ENCODE data around the gene ENKD1.
A peak's percentile ranks its signal among the peaks of the same experiment; 100 is the strongest.

The ENKD1 gene

DNA sequence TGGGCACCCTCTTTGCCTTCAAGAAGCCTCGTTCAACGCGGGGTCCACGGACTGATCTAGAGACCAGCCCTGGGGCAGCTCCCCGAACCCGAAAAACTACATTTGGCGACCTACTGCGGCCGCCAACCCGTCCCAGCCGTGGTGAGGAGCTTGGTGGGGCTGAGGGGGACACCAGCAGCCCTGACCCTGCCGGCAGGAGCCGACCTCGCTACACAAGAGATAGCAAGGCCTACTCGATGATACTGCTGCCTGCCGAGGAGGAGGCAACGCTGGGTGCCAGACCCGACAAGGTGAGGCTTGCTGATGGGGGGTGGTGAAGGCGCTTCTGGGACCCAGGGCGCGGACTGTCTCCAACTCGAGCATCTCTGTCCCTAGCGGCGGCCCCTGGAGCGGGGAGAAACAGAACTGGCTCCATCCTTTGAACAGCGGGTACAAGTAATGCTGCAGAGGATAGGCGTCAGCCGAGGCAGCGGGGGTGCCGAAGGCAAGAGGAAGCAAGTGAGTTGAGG lies 12.1 kb downstream of the ENKD1 start:
- intact Hi-C loops (cut with DNase I) = no loop called here
- peak in 3 of 10 donors; percentile 48 to 91 (median 86) for DNase-seq

DNA sequence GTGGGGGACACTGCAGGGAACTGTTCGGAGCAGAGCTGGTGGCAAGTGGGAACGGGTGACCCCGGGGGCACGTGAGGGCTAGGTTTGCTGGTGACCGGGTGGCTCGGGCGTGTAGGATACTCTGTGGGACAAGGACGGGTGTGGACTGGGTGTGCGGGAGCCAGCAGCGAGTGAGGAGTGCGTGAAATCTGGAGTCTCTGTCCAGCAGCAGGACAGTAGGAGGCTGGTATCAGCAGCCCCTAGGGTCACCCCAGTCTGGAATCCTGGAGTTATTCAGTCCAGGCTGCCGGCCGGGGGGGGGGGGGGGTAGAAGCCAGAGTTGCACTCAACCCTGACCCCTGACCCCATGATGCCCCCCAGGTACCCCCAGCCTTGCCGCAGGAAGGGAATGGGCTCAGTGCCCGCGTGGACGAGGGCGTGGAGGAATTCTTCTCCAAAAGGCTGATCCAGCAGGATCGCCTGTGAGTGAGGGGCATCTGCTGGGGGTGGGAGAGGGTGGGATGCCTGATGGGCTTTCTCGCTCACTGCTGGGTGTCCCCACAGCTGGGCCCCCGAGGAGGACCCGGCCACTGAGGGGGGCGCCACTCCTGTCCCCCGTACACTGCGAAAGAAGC lies 12.7 kb downstream of the ENKD1 start:
- no peak for DNase-seq
- intact Hi-C loops (cut with DNase I) = no loop called here

DNA sequence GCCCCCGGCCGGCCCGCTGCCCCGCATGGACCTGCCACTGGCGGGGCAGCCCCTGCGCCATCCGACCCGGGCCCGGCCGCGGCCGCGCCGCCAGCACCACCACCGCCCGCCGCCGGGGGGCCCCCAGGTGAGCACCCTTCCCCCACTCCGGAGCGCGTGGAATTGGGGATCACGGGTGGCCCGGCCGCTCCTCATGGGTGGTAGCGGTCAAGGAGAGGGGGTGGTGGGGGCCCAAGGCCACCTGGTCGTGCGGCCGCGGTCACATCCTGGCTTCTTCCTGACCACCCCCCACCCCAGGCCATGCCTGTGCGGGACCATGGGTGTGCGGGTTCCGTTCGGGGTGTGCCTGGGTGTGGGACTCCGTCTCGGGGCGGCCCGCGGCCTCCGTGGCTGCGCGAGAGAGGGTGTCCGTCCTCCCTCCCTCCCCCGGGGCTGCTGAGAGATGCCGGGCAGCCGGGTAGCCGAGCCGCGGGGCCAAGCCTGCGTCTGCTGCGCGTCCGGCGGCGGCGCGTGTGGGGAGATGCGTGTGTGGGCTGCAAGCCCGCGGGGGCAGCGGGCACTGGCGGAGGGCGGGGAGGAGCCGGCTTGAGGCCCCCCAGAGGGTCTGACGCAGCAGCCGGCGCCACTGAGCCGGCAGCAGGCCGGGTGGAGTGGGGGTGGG lies 13.3 kb downstream of the ENKD1 start:
- intact Hi-C loops (cut with DNase I) = no loop called here
- DNase-seq = peak in 2 of 10 donors; percentile 85 to 92

DNA sequence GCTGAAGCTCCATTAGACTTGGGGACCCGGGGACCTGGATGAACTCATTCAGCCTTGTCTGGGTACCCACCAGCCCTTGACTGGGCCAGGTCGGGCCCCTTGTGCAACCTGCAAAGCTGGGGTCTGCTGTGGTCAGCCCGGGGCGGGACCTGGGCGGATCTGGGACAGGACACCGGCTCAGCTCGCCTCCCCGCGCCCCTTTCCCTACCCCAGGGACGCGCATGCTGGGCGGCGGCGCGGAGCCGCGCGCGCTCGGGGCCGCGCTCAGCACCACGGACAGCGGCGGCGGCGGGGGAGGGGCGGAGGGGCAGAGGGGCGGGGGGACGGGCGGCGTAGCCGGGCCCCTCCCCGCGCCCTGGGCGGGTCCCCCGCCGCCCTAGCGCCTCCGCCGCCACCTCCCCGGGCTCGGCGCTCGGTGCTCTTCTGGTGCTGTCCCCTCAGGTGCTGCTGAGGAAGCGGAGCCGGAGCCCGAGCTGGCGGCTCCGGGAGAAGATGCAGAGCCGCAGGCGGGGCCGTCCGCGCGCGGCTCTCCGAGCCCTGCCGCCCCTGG lies 13.9 kb downstream of the ENKD1 start:
- peak in 2 of 10 donors; percentile 83 to 87 for DNase-seq
- intact Hi-C loops (cut with DNase I) = no loop called here

DNA sequence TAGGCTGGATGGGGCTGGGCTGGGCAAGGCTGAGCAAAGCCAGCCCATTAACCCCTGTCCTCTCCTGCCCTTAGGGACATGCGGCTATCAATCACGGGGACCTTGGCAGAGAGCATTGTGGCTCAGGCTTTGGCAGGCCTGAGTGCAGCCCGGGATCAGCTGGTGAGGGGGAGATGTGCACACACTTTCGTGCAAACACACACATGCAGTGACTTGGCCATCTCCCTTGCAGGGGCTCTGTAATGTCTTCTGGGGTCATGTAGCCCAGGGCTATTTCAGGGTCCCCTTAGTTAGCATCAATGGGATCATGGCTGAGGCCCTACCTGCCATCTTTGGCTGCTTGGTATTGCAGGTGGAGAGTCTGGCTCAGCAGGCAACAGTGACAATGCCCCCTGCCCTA lies 14.7 kb downstream of the ENKD1 start:
- intact Hi-C loops (cut with DNase I) = no loop called here
- peak in 1 of 10 donors; percentile 51 for DNase-seq

DNA sequence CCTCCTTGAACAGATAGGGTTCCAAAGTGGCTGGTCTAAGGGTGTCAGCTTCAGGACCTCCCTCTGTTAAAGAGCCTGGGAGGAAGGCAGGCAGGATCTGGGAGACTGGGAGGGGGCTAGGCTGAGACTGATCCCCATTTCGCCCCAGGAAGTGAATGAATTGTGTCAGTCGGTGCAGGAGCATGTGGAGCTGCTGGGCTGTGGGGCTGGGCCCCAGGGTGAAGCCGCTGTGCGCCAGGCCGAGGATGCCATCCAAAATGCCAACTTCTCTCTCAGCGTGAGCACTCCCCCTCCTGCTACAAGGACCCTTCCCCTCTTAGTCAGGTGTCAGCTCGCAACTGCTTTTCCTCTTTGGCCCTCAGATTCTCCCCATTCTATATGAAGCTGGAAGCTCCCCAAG lies 15.5 kb downstream of the ENKD1 start:
- peak in 1 of 10 donors; percentile 58 for DNase-seq
- intact Hi-C loops (cut with DNase I) = no loop called here

DNA sequence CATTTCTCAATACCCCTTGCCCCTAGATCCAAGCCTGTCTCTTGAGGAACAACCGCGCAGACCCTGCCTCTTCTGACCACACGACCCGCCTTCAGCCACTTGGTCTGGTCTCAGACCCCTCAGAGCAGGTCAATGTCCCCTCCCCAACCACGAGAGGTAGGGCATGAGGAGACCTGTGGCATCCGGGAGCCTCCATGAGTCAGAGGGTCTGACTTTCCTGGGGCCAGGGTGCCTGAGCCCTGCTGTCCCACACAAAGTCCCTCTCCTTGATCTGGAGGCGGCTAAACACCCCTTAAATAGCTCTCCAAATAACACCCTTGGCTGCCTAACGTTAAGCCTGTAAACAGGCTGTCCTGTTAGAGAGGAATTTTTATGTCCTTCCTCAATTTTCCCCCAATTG lies 16.5 kb downstream of the ENKD1 start:
- intact Hi-C loops (cut with DNase I) = no loop called here

DNA sequence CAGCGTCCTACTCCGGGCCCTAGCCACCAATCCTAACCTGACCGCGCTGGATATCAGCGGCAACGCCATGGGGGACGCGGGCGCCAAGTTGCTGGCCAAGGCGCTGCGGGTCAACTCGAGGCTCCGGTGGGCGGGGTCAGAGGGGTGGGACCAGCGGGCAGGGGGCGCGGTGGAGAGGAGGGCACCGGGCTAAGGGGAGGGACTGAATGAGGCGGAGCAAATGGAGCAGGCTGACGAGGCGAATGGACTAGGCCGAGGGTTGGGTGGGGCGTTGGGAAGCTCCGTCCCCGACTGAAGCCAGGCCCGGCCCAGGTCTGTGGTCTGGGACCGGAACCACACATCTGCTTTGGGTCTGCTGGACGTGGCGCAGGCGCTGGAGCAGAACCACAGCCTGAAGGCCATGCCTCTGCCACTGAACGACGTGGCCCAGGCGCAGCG lies 17.0 kb downstream of the ENKD1 start:
- intact Hi-C loops (cut with DNase I) = no loop called here
- peak in 1 of 10 donors; percentile 82 for DNase-seq

More for the DNA sequence above, 16.5 kb downstream of the ENKD1 start:
- no peak for DNase-seq

DNA sequence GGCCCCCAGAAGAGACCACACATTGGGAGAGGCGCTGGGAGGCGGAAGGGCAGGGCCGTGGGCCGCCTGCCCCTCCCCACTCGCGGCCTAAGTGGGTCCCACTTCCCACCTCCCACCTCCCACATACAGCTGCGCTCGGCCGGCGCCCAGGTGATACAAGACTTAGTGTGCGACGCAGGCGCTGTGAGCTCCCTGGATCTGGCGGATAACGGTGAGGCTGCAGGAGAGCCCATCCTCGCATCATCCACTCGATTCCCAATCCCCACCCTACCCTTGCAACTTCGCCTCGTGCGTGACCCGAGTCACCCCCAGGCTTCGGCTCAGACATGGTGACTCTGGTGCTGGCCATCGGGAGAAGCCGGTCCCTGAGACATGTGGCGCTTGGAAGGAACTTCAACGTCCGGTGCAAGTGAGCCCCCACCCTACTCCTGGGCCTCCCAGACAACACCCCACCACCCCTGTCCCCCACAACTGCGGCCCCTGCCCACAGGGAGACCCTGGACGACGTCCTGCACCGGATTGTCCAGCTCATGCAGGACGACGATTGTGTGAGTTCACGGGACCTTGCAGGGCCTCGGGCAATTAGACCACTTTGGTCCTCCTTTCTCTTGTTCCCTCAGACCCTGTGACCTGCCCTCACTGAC lies 17.7 kb downstream of the ENKD1 start:
- peak in 2 of 10 donors; percentile 74 to 78 for DNase-seq
- intact Hi-C loops (cut with DNase I) = no loop called here

DNA sequence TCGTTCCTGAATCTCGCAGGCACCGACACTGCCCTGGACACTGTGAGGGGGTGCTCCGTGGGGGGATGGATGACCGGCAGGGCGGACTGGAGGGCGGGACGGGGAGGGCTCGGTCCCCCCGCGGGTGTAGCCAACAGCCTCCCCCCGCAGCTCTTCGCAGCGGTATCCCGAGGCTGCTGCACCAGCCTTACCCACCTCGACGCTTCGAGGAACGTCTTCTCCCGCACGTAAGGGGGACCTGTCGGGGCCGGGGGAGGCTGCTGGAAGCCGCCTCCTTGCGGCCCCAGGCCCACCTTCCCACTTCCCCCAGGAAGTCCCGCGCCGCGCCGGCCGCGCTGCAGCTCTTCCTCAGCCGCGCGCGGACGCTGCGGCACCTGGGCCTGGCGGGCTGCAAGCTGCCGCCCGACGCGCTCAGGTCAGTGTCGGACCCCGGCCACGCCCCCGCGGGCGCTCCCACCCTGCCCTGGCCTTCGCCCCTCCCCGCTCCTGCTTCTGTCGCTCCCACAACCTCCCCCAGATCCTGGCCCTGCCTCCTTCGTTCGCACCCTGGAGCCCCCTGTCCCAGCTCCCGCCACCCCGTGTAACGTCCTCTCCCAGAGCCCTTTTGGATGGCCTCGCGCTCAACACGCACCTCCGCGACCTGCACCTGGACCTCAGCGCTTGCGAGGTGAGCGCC lies 18.3 kb downstream of the ENKD1 start:
- intact Hi-C loops (cut with DNase I) = no loop called here
- no peak for DNase-seq

DNA sequence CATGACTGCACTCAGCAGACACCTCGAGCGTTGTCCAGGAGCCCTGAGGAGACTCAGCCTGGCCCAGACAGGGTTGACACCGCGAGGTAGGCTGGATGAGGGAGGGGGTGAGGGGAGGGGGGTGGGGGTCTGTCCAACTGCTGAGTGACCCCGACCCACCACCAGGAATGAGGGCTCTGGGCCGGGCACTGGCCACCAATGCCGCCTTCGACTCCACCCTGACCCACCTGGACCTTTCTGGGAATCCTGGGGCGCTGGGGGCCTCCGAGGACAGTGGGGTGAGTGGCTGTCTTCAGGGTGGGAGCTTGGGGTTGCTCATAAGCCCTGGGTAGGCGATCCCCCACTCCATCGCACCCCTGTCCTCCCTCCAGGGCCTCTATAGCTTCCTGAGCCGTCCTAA lies 18.9 kb downstream of the ENKD1 start:
- DNase-seq = peak in 2 of 10 donors; percentile 65 to 79
- intact Hi-C loops (cut with DNase I) = no loop called here

DNA sequence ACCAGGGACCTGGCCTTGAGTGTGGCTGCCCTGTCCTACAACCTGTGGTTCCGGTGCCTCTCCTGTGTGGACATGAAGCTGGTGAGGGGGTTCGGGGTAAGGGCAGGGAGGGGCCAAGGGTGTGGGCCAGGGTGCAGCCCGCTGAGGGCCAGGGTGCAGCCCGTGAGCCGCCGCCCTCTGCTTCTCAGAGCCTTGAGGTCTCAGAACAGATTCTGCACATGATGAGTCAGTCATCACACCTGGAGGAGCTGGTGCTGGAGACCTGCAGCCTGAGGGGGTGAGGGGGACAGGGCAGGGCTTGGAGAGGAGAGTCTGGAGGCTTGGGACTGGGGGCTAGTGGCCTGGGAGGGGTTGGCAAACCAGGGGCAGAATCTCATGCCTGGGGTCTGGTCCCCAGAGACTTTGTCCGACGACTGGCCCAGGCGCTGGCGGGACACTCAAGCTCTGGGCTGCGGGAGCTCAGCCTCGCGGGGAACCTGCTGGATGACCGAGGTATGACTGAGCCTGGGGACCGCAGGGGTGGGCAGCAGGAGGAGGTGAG lies 19.4 kb downstream of the ENKD1 start:
- intact Hi-C loops (cut with DNase I) = no loop called here
- DNase-seq = peak in 2 of 10 donors; percentile 62 to 84

DNA sequence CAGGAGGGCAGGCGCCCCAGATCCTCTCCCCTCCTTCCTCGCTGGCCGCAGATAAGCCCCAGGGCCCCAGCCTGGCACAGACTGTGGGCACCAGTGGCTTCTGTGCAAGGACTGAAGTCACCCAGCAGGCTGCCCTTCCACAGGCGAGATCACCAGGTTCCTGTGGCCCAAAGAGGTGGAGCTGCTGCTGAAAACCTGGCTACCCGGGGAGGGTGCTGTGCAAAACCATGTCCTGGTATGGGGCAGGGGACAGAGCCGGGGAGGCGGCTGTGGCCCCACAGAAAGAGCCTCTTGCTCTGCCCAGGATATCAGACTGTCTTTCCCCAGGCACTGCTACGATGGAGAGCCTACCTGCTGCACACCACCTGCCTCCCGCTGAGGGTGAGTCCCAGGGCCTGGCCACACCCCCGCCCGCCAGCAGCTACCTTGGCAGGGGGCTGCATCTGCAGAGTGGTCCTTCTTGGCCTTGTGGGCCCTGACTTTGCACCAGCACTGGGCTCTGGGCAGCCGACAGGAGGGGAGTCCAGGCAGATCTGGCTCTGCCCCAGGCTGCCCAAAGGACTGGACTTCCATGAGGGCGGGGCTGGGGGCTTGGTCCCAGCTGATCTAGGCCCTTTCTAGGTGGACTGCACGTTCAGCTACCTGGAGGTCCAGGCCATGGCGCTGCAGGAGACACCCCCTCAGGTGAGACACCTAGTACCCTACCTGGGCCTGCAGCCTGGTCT lies 21.0 kb downstream of the ENKD1 start:
- intact Hi-C loops (cut with DNase I) = no loop called here
- DNase-seq = peak in 3 of 10 donors; percentile 61 to 82 (median 77)

DNA sequence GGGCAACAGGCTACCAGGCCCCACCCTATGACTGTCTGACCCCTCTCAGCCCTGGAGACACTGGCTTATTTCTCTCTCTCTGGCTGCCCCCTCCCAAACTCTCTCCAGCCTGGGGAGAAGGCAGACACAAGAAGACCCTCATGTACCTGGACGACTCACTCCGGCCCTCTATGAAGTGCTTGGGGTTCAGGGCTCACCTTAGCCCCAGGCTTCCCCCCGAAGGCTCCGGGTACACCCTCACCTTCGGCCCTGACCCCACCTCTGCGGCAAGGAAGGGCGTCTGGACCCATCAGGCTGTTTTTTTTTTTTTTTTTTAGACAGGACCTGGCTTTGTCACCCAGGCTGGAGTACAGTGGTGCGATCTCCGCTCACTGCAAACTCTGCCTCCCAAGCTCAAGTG lies 22.5 kb downstream of the ENKD1 start:
- peak in 3 of 10 donors; percentile 0 to 73 (median 6) for DNase-seq
- intact Hi-C loops (cut with DNase I) = no loop called here

DNA sequence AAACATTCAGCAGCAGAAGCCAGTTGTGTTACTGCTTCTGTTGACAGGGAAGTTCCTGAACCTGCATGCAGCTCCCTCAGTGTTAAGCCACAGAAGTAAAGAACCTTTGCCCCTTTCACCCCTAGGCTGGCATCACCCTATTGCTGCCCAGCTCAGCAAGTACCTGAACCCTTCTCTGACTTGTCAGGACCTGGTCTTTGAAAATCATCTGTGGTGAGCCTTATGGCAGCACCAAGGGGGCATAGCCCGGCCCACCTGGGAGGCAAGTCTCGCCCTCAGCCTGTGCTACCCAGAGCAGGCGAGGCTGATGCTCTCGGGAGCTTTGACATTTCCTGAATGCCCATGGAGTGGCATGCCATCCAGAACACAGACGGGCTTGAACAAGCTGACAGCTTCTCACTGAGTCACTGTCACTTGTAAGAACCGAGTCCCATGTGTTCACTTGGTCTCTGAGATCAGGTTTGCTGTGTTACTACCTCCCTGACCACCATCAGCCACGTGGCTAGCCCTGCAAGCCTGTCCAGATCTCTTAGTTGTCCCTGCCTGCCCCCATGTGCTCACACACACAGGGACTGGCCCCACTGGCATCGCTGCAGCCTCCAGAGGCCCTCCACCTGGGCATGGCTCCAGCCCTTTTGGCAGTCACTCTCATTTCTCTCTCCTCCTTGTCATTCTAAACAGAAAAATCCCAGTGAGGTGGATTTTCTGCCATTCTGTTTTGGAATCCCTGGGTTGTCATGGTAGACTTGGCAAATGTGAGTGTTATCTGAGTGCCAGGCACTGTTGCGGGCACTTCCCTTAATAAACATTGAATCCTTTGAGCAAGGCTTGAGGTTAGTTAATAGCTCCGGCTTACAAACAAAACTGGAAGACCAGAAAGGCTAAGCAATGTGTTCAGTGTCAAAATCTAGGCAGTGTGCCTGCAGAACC lies 24.5 kb downstream of the ENKD1 start:
- intact Hi-C loops (cut with DNase I) = no loop called here
- peak in 9 of 10 donors; percentile 44 to 93 (median 77) for DNase-seq

DNA sequence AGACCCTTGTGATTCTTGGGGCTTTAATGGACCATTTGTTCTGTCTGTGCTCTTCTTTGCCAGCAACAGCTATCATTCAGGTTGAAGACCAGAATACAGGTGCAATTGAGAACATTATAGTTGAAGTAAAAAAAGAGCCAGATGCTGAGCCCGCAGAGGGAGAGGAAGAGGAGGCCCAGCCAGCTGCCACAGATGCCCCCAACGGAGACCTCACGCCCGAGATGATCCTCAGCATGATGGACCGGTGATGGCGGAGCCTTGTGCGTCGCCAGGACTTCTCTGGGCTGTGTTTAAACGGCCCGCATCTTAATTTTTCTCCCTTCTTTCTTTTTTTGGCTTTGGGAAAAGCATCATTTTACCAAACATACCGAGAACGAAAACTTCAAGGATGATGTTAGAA lies 28.9 kb downstream of the ENKD1 start:
- peak in 2 of 10 donors; percentile 38 to 63 for DNase-seq
- intact Hi-C loops (cut with DNase I) = no loop called here

DNA sequence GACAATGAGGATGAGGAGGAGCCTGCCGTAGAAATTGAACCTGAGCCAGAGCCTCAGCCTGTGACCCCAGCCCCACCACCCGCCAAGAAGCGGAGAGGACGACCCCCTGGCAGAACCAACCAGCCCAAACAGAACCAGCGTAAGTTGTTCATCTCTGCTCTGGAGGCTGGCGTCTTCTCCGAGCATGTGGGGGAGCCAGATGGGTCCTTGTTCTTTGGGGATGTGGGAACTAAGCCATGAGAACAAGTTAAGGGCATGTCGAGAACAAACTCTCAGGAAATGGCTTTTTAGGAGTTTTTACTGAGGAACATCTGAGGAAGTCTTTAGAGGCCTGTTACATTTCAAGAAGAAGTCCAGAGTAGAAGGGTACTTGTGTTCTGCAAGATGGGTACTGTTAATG lies 29.8 kb downstream of the ENKD1 start:
- intact Hi-C loops (cut with DNase I) = no loop called here

DNA sequence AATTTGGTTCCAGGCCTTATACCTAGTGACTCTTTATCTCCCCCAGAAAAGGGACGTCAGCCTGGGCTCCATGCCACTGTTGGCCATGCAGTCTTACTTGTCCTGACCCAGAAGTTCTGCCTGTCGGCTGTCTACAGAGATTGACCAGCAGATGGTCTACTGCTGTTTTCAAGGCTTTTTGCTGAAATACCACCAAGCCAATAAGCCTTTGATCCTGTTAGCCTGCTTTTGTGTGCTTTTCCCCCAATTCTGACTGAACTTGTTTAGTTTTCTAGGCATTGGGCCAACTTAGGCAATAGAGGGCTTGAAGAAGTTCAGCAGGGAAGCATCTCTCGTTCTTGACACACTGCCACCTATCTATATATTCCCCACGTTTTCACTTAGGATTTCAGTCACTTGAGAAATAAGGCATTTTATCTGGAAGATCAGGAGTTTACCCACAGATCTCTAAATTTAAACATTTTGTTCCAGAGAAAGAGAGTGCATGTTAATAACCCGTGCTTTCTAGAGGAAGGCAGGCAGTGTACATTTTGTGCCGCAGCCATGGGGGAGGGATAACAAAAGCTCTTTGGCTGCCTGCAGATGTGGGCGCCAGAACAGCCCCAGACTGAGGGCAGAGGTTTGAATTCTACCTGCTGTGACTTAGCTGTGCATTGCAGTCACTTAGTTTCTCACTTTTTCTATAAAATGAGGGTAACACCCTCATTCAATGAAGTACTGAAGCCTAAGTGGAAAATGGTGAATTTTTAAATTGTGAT lies 34.0 kb downstream of the ENKD1 start:
- DNase-seq = peak in 8 of 10 donors; percentile 33 to 90 (median 64)
- intact Hi-C loops (cut with DNase I) = no loop called here

More for the DNA sequence above, 29.8 kb downstream of the ENKD1 start:
- peak in 2 of 10 donors; percentile 40 to 73 for DNase-seq
